ENCODE data around the gene PTOV1. TPM values are rescaled to one million over a fixed set of nuclear protein-coding genes. Genes with fewer than 3 reads are reported as not detected.

The PTOV1 gene
- total RNA-seq, 1 donor from 2014 or later: 124 TPM

DNA sequence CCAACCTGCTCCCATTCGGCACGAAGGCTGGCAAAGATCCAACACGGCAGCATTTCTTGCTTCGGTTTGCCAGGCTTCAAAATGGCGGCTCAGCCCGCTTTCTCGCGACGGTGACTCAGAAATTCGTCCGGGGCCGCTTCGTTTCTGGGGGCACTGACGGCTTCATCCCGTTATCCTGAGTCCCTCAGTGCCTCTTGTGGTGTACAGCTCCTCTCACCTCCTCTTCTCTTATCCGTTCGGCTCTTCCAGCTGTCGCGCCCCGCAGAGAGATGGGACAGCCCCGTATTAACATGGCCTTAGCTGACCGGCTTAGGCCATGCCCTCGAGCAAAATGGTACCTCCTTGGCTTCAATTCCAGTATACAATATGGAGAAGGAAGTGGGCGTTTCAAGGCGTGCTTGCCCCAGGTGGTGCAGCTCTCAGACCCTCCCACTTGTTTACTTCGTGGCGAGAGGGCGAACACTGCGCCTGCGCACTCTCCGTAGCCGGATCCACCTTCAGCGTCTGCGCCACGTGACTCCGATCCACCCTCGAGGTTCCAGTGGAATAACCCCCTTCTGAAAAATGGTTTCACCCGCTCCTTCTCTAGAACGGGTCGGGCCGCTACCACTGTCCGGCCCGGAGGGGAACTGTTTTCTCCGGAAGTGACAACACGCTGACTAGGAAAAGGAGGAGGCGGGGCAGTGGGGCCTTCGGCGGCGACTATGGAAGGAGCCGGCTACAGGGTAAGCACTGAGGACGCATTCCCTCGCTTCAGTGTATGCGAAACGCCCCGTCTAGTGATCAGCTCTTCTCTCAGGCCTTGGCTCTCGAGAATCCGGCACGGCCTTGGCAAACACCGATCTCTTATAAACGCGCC, 26.3 kb downstream of the PTOV1 start, which contains the start of the genes AKT1S1 and TBC1D17:
AKT1S1 (minus strand) TSS at position 336 of the 859 bp plus-strand sequence. CDS start 4,060 bp downstream, outside the sequence.
TBC1D17 (plus strand) TSS at position 683 of the 859 bp plus-strand sequence; CDS start at position 705, 22 bp downstream.
- intact Hi-C loops (cut with DNase I): no loop called here
- H3K27me3 ChIP-seq (ENCODE audit: low read depth): no peaks in the 10 kb centered on the region
- peak within 1 kb of the TSS; percentile 99 for H3K27ac ChIP-seq
- H3K9me3 ChIP-seq: no peaks in the 10 kb centered on the region
- TF ChIP-seq, protein P1, sequence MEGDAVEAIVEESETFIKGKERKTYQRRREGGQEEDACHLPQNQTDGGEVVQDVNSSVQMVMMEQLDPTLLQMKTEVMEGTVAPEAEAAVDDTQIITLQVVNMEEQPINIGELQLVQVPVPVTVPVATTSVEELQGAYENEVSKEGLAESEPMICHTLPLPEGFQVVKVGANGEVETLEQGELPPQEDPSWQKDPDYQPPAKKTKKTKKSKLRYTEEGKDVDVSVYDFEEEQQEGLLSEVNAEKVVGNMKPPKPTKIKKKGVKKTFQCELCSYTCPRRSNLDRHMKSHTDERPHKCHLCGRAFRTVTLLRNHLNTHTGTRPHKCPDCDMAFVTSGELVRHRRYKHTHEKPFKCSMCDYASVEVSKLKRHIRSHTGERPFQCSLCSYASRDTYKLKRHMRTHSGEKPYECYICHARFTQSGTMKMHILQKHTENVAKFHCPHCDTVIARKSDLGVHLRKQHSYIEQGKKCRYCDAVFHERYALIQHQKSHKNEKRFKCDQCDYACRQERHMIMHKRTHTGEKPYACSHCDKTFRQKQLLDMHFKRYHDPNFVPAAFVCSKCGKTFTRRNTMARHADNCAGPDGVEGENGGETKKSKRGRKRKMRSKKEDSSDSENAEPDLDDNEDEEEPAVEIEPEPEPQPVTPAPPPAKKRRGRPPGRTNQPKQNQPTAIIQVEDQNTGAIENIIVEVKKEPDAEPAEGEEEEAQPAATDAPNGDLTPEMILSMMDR (IDR thresholded peaks at IDR 0.05): no peak
- peaks cover 39% of the 10 kb centered on the region for H3K36me3 ChIP-seq
- peaks cover 26% of the 10 kb centered on the region for H3K4me1 ChIP-seq
- H3K4me3 ChIP-seq: peak within 1 kb of the TSS; percentile 89
- DNase-seq: peak; percentile 99
- ATAC-seq: peak; percentile 90 to 91

- no peaks in the 10 kb centered on the region for H3K9me3 ChIP-seq
- DNase-seq (peak; percentile 99), ATAC-seq (peak; percentile 82 to 87)
- peak overlapping the region; percentile 89 for H3K4me3 ChIP-seq
- no peaks in the 10 kb centered on the region for H3K27me3 ChIP-seq (ENCODE audit: low read depth)
- intact Hi-C loops (cut with DNase I): no loop called here
- peaks cover 26% of the 10 kb centered on the region for H3K4me1 ChIP-seq
- peak overlapping the region; percentile 99 for H3K27ac ChIP-seq
- peaks cover 48% of the 10 kb centered on the region for H3K36me3 ChIP-seq
- TF ChIP-seq, protein P1 (IDR thresholded peaks at IDR 0.05): no peak
Observed at GRCh38 chr19:49877879-49878743, 27.2 kb downstream of the PTOV1 start.

- DNase-seq (no peak), ATAC-seq (no peak)
- TF ChIP-seq, protein P1 (IDR thresholded peaks at IDR 0.05): no peak
- Histone ChIP-seq H3K27ac (peak overlapping the region; percentile 99), H3K4me3 (peak overlapping the region; percentile 89), H3K4me1 (peaks cover 26% of the 10 kb centered on the region), H3K36me3 (peaks cover 54% of the 10 kb centered on the region), H3K9me3 (no peaks in the 10 kb centered on the region), H3K27me3 (ENCODE audit: low read depth) (no peaks in the 10 kb centered on the region)
- intact Hi-C loops (cut with DNase I): no loop called here
Observed at GRCh38 chr19:49878744-49879070, 27.7 kb downstream of the PTOV1 start.

GRCh38 chr19:49879243-49879963, 28.4 kb downstream of the PTOV1 start:
- H3K27ac ChIP-seq: no peak overlapping the region
- intact Hi-C loops (cut with DNase I): no loop called here
- H3K4me1 ChIP-seq: peaks cover 26% of the 10 kb centered on the region
- no peaks in the 10 kb centered on the region for H3K27me3 ChIP-seq (ENCODE audit: low read depth)
- no peak overlapping the region for H3K4me3 ChIP-seq
- TF ChIP-seq, protein P1 (IDR thresholded peaks at IDR 0.05): no peak
- DNase-seq (peak; percentile 51), ATAC-seq (no peak)
- peaks cover 61% of the 10 kb centered on the region for H3K36me3 ChIP-seq
- no peaks in the 10 kb centered on the region for H3K9me3 ChIP-seq

All from lower lobe of right lung (tissue), 2 donors.